IMR-90 (cell line): ENCODE data around the gene MCF2L. TPM values are rescaled to one million over a fixed set of nuclear protein-coding genes. Genes with fewer than 3 reads are reported as not detected.

Source experiments
- ATAC-seq: fragments of 200-7000 bp; cut with Tn5 transposase; 2 replicates; pipeline ENCODE4 v1.9.1; 2020; ENCODE audit warnings: low read depth, mild to moderate bottlenecking, moderate library complexity
- BruUV-seq: library from RNA; stranded (reverse); fragments of 400-500 nt; replicated peaks from 2 replicates; lab custom pipeline; 2021; lab: Mats Ljungman, UMichigan
- CTCF ChIA-PET: fragments of 300-600 bp; formaldehyde crosslinking; extraction: SDS; loops from one replicate; lab custom pipeline; 2021; ENCODE audit warnings: antibody characterized with exemption; lab: Yijun Ruan, JAX
- POLR2A ChIA-PET: fragments of 300-600 bp; sonication (Branson Sonifier 250); formaldehyde crosslinking; loops from one replicate; lab custom pipeline; 2022; ENCODE audit warnings: antibody characterized with exemption; ENCODE audit not compliant: unreplicated experiment; lab: Charles Lee
- DNase-seq: peaks from one replicate; pipeline ENCODE4 v3.0.0; 2013
- H2AFZ ChIP-seq: replicated peaks from 2 replicates; pipeline ENCODE3; 2013; ENCODE audit warnings: low read length, mild to moderate bottlenecking; ENCODE audit not compliant: poor library complexity
- H2AK5ac ChIP-seq: 2 replicates; pipeline ENCODE4 v1.6.1; 2013; ENCODE audit warnings: low read depth, low read length, inconsistent platforms
- H2AK9ac ChIP-seq: replicated peaks from 2 replicates; pipeline ENCODE3; 2013; ENCODE audit warnings: mild to moderate bottlenecking, low read depth, low read length, moderate library complexity; ENCODE audit not compliant: poor library complexity
- H2BK120ac ChIP-seq: 2 replicates; pipeline ENCODE4 v1.6.1; 2013; ENCODE audit warnings: low read depth, low read length, inconsistent platforms
- H2BK15ac ChIP-seq: 3 replicates; pipeline ENCODE4 v1.6.1; 2013; ENCODE audit warnings: low read depth, low read length, inconsistent platforms
- H2BK20ac ChIP-seq: 2 replicates; pipeline ENCODE4 v1.6.1; 2013; ENCODE audit warnings: low read depth, mild to moderate bottlenecking, inconsistent platforms, low read length, moderate library complexity
- H2BK5ac ChIP-seq: 2 replicates; pipeline ENCODE4 v1.6.1; 2013; ENCODE audit warnings: mild to moderate bottlenecking, low read depth, low read length, inconsistent platforms; ENCODE audit not compliant: poor library complexity, severe bottlenecking
- H3K14ac ChIP-seq: replicated peaks from 2 replicates; pipeline ENCODE4 v1.6.1; 2013; ENCODE audit warnings: low read depth, low read length, inconsistent platforms
- H3K18ac ChIP-seq: 2 replicates; pipeline ENCODE4 v1.6.1; 2013; ENCODE audit warnings: low read depth, low read length, control low read depth
- H3K23ac ChIP-seq: 2 replicates; pipeline ENCODE4 v1.6.1; 2013; ENCODE audit warnings: low read depth, low read length, inconsistent platforms
- H3K27ac ChIP-seq: 2 replicates; pipeline ENCODE4 v1.5.1; 2013; ENCODE audit warnings: mild to moderate bottlenecking, control low read depth, low read length; ENCODE audit not compliant: insufficient read depth
- H3K27me3 ChIP-seq: 2 replicates; pipeline ENCODE4 v1.6.1; 2013; ENCODE audit warnings: low read length; ENCODE audit not compliant: control insufficient read depth, insufficient read depth
- H3K36me3 ChIP-seq: 2 replicates; pipeline ENCODE4 v1.6.1; 2013; ENCODE audit warnings: low read length, mixed read lengths; ENCODE audit not compliant: control insufficient read depth, insufficient read depth
- H3K4ac ChIP-seq: 2 replicates; pipeline ENCODE4 v1.6.1; 2013; ENCODE audit warnings: low read depth, low read length, inconsistent platforms
- H3K4me1 ChIP-seq: 2 replicates; pipeline ENCODE4 v1.6.1; 2013; ENCODE audit warnings: low read length, mixed read lengths; ENCODE audit not compliant: control insufficient read depth, insufficient read depth
- H3K4me2 ChIP-seq: 2 replicates; pipeline ENCODE4 v1.6.1; 2013; ENCODE audit warnings: low read depth, mild to moderate bottlenecking, control low read depth, low read length, moderate library complexity
- H3K4me3 ChIP-seq: 2 replicates; pipeline ENCODE4 v1.5.1; 2013; ENCODE audit warnings: low read depth, mild to moderate bottlenecking, control low read depth, low read length, moderate library complexity; ENCODE audit not compliant: insufficient read depth
- H3K56ac ChIP-seq: 2 replicates; pipeline ENCODE4 v1.6.1; 2013; ENCODE audit warnings: low read length, inconsistent platforms; ENCODE audit not compliant: insufficient read depth; ENCODE audit errors: extremely low read depth
- H3K79me1 ChIP-seq, 2 experiments: 2 replicates each; pipeline ENCODE4 v1.6.1; 2013; ENCODE audit warnings: low read length in 2 of 2, inconsistent platforms in 1 of 2, low read depth in 1 of 2
- H3K9ac ChIP-seq: 2 replicates; pipeline ENCODE4 v1.6.1; 2013; ENCODE audit warnings: low read depth, low read length, control low read depth
- H3K9me1 ChIP-seq: 2 replicates; pipeline ENCODE4 v1.6.1; 2013; ENCODE audit warnings: low read length, inconsistent platforms; ENCODE audit not compliant: insufficient read depth
- H3K9me3 ChIP-seq: 2 replicates; pipeline ENCODE4 v1.6.1; 2013; ENCODE audit warnings: low read length; ENCODE audit not compliant: control insufficient read depth, insufficient read depth
- H4K20me1 ChIP-seq: 2 replicates; pipeline ENCODE4 v1.6.1; 2013; ENCODE audit warnings: low read length, inconsistent platforms; ENCODE audit not compliant: insufficient read depth
- H4K5ac ChIP-seq: 2 replicates; pipeline ENCODE4 v1.6.1; 2013; ENCODE audit warnings: mild to moderate bottlenecking, low read depth, low read length, control low read depth
- H4K8ac ChIP-seq, 2 experiments: 2 replicates each; pipeline ENCODE4 v1.6.1; 2013; ENCODE audit warnings: low read depth in 2 of 2, low read length in 2 of 2, control low read depth in 1 of 2, inconsistent platforms in 1 of 2
- H4K91ac ChIP-seq: 2 replicates; pipeline ENCODE4 v1.6.1; 2013; ENCODE audit warnings: low read depth, low read length, inconsistent platforms; ENCODE audit not compliant: insufficient read depth
- POLR2A ChIP-seq: IDR thresholded peaks from 2 replicates; pipeline ENCODE4 v1.6.1; 2012; ENCODE audit warnings: mild to moderate bottlenecking, low read depth, low read length
- WGBS, 2 experiments: methylation state at CpG; one replicate each; pipeline versions ENCODE4 v1.1.5 to v1.1.7; 2013; ENCODE audit warnings: missing lambda C conversion rate in 2 of 2; ENCODE audit not compliant: insufficient read length in 1 of 2; ENCODE audit errors: extremely low coverage in 2 of 2; 5-methylcytosine and 5-hydroxymethylcytosine counted together
- dilution Hi-C: fragments of 300-500 bp; cut with HindIII; formaldehyde crosslinking; loops from one replicate; pipeline ENCODE4 v1.14.3; 2018; ENCODE audit warnings: low sequenced_read_pairs; ENCODE audit not compliant: unreplicated experiment
- in situ Hi-C: fragments of 300-500 bp; cut with MboI; formaldehyde crosslinking; loops from 3 replicates; pipeline ENCODE4 v1.14.3; 2019; ENCODE audit warnings: low sequenced_read_pairs, inconsistent platforms, mixed read lengths
- intact Hi-C: fragments of 100-400 bp; cut with micrococcal nuclease; formaldehyde crosslinking; loops from 2 replicates; pipeline ENCODE4 v1.10.0; 2022
- polyA plus RNA-seq, 3 experiments: library from polyadenylated mRNA; depleted of rRNA; stranded (reverse); fragments of >200 nt; gene quantifications; 2 replicates each; pipeline ENCODE4 v1.2.3, GENCODE V29; 2012; ENCODE audit warnings: low replicate concordance in 1 of 3
- total RNA-seq: library from RNA; depleted of rRNA; stranded (reverse); fragments of >200 nt; gene quantifications from 2 replicates; pipeline ENCODE4 v1.2.3, GENCODE V29; 2012
- TF ChIP-seq, protein P1 (sequence below): fragments of 150-350 bp; IDR thresholded peaks from 2 replicates; pipeline ENCODE4 v1.6.1; 2017; ENCODE audit warnings: mild to moderate bottlenecking, antibody characterized with exemption, low read length, low read depth
- TF ChIP-seq, protein P2 (sequence below): fragments of 150-350 bp; IDR thresholded peaks from 2 replicates; pipeline ENCODE4 v1.6.1; 2016; ENCODE audit warnings: low read depth, mild to moderate bottlenecking, low read length, moderate library complexity, borderline replicate concordance
- TF ChIP-seq, protein P3 (sequence below): conservative IDR thresholded peaks from 2 replicates; pipeline ENCODE4 v1.5.1; 2012; ENCODE audit warnings: mild to moderate bottlenecking, low read depth, low read length, improper control_type of control experiment

The MCF2L gene
- total and polyA plus RNA-seq, 2 of the 4 experiments (the other 2 are of a cell fraction): 0.18 TPM; not detected in 1

DNA sequence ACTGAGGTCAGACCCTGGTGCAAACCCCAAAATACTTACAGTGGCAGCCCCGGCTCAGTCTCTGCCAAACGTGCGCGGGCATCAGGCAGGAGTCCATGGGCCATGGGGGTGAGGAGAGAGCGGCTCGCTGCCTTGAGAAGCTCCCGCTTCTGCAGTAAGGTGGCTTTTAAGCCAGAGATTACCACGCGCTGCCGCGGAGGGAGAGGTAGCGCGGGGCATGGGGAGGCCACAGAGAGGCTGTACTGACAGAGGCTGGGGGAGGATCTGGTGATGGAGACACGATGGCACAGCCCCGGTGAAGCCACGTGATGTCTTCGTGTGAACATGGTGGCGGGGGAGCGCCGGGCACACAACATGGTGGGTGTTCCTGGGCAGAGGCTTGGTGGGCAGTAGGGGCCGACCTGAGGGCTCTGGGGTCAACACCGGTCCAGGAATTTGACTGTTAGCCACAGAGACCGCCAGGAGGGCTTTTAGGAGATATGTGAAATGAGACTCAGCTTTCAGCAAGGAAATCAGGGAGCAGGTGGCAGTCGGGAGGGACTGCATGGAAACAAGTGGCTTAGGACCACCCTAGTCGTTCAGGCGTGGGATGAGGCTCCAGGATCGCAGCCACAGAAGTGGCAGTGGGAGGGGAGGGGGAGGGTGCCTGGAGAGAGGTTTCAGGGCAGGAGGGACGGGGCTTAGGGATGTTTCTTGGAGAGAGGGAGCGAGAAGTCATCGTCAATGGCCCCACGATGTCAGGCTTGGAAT is 24.1 kb downstream of the MCF2L start:
- H3K9me3 ChIP-seq: no peaks in the 10 kb centered on the region; the same call in 1 of the 2 replicates
- H3K23ac ChIP-seq: no peak overlapping the region
- no peak for DNase-seq
- no peaks in the 10 kb centered on the region for H3K79me1 ChIP-seq
- no TSS peak for BruUV-seq
- no peak overlapping the region for H3K9ac ChIP-seq
- no peak overlapping the region for H2BK5ac ChIP-seq
- no peak overlapping the region for H3K4me2 ChIP-seq
- intact Hi-C loops (no loop called here), dilution Hi-C loops (no loop called here), in situ Hi-C loops (no loop called here)
- 76% methylated on average over 13 of the region's 31 CpGs; no CpG with 5 or more reads in 1 of the 2 experiments for WGBS, 2 experiments
- no peak overlapping the region for H2AK5ac ChIP-seq
- H3K4me1 ChIP-seq: no peaks in the 10 kb centered on the region
- no peaks in the 10 kb centered on the region for H4K20me1 ChIP-seq
- peaks cover 65% of the 10 kb centered on the region for H3K27me3 ChIP-seq
- H3K27ac ChIP-seq: no peak overlapping the region
- H2BK20ac ChIP-seq: no peak overlapping the region
- H3K14ac ChIP-seq: no peak overlapping the region
- no peak overlapping the region for H3K18ac ChIP-seq
- H4K91ac ChIP-seq: no peak overlapping the region
- TF ChIP-seq, protein P1, sequence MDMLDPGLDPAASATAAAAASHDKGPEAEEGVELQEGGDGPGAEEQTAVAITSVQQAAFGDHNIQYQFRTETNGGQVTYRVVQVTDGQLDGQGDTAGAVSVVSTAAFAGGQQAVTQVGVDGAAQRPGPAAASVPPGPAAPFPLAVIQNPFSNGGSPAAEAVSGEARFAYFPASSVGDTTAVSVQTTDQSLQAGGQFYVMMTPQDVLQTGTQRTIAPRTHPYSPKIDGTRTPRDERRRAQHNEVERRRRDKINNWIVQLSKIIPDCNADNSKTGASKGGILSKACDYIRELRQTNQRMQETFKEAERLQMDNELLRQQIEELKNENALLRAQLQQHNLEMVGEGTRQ: no peak
- TF ChIP-seq, protein P2, sequence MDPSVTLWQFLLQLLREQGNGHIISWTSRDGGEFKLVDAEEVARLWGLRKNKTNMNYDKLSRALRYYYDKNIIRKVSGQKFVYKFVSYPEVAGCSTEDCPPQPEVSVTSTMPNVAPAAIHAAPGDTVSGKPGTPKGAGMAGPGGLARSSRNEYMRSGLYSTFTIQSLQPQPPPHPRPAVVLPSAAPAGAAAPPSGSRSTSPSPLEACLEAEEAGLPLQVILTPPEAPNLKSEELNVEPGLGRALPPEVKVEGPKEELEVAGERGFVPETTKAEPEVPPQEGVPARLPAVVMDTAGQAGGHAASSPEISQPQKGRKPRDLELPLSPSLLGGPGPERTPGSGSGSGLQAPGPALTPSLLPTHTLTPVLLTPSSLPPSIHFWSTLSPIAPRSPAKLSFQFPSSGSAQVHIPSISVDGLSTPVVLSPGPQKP: no peak
- TF ChIP-seq, protein P3, sequence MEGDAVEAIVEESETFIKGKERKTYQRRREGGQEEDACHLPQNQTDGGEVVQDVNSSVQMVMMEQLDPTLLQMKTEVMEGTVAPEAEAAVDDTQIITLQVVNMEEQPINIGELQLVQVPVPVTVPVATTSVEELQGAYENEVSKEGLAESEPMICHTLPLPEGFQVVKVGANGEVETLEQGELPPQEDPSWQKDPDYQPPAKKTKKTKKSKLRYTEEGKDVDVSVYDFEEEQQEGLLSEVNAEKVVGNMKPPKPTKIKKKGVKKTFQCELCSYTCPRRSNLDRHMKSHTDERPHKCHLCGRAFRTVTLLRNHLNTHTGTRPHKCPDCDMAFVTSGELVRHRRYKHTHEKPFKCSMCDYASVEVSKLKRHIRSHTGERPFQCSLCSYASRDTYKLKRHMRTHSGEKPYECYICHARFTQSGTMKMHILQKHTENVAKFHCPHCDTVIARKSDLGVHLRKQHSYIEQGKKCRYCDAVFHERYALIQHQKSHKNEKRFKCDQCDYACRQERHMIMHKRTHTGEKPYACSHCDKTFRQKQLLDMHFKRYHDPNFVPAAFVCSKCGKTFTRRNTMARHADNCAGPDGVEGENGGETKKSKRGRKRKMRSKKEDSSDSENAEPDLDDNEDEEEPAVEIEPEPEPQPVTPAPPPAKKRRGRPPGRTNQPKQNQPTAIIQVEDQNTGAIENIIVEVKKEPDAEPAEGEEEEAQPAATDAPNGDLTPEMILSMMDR: no peak
- TF ChIP-seq POLR2A: no peak
- ChIA-PET CTCF (no interaction called here), POLR2A (no interaction called here)
- H2AFZ ChIP-seq: no peak overlapping the region
- no peak for ATAC-seq
- H2BK120ac ChIP-seq: no peak overlapping the region
- H3K56ac ChIP-seq: no peak overlapping the region
- no peaks in the 10 kb centered on the region for H3K9me1 ChIP-seq
- no peak overlapping the region for H2AK9ac ChIP-seq
- no peak overlapping the region for H4K8ac ChIP-seq
- H3K4ac ChIP-seq: no peak overlapping the region
- H2BK15ac ChIP-seq: no peak overlapping the region
- H3K4me3 ChIP-seq: no peak overlapping the region
- H4K5ac ChIP-seq: no peak overlapping the region
- no peaks in the 10 kb centered on the region for H3K36me3 ChIP-seq
